GM20431 (cell line): Measurements from ENCODE around the gene PGC.

ENCODE experiments used
- in situ Hi-C: fragments of 300-500 bp; cut with MseI, MboI; formaldehyde crosslinking; loops from one replicate; pipeline ENCODE4 v1.15.0; 2020; ENCODE audit warnings: low sequenced_read_pairs; ENCODE audit not compliant: unreplicated experiment

Gene PGC

DNA sequence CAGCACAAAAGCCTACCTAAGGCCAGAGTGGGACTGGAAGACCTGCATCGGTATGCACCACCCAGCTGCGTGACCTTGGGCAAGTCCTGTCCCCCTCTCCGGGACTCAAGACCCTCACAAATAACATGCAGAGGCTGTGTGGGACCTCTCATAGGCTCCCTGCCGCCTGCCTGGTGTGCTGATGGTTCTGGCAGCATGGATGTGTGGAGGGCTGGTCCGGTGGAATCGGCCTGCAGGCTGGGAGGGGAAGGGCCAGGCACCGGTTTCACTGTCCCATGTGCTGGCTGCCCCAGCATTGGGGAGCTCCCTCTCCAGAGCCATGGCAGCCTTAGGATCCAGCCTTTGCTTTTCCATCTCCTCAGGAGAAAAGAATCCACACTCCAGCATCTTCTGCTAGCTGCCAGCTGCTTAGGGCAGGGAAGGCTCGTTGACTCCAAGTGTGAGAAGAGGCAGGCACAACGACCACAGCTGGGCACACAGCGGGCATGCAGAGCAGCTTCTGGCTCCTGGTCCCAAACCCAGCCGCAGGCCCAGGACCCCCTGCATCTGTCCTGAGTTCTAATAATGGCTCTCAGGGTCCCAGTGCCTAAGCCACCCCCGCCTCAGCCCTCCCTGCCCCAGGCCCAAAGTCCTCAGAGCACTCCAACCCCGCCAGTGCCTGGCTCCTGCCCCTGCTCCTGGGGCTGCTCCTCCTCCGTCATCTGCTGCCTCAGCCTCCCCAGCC is 44.3 kb downstream of the PGC start:
- in situ Hi-C loops = no loop called here

DNA sequence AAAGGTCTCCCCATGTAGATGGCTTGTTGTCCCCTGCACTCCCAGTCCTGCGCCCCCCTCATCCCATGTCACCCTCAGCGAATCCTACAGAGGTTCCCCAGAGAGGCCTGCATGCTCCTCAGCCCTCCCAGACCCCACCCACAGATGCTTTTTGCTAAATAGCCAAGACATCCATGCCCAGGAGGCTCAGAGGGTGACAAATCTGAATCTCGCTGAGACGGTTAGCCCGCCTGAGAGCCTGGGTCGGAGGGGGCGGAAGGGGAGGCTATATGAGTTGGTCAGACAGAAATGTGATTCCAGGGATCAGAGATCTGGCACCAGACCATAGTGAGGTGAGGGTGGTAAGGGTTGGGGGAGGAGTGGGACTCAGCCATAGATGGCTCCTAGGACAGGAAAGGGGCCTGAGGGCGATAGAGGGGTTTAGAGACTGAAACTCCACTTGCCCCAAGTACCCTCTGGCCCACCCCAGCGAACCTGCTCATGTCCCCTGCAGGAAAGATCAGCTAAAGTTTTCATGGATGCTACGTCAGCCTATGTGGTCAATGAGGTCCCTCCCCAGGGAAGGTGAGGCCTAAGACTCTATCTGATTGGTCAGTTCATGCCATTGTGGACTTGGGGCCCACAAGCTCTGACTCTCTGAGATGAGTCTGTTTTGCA is 45.0 kb downstream of the PGC start:
- in situ Hi-C loops = no loop called here

DNA sequence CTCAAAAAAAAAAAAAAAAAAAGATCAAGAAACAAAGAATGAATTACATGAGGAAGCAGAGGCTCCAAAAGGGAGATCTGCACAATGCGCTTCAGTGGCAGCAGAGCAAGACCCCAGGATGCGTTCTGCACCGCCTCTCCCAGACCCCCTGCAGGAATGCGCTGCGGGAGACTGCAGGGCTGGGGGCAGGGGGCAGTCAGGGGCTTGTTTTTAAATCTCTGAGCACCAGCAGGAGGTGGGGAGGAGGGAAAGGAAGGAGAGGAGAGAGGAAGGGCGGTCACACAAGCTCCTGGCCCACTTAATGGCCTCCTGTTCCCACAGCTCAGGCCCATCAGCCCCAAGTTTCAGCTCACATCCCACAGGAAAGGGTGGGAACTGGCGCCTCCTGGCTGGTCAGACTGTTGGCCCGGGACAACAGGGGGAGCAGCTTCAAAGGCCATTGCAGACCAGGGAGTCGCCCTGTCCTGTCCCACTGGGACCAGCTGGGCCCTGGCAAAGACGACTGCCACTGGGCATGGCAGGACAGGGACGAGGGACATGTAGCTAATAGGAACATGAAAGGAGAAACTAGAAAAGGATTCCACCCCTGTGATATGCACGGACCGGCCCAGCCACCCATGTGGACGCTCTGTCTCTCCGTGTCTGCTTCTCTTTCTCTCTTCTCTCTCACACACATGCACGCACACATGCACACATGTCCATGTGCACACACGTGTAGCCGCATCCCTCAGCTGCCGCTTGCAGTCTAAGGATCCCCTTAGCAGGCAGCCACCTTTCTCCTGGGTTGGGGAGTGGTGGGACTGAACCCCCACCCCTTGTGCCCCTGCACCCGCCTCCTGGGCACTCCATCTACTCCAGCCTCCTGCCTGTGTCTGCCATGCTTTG is 46.5 kb downstream of the PGC start:
- in situ Hi-C loops = no loop called here

DNA sequence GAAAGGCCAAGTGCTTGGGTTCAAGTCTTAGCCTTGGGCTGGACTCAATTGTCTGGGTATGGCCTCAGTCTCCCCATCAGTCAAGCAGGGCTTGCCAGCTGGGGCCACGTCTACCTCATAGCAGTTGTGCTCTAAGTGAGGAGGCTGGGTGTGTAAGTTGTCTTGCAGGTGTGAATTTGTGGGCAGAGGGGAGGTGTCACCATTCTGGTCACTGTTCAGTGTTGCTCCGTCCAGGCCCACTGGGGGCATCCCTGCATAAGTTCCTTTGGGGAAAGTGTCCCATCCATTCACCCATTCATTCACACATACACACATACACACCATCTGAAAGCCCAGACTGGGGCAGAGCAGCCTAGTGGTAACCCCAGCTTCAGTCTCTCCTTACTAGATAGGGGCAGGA is 48.1 kb downstream of the PGC start:
- in situ Hi-C loops = no loop called here

DNA sequence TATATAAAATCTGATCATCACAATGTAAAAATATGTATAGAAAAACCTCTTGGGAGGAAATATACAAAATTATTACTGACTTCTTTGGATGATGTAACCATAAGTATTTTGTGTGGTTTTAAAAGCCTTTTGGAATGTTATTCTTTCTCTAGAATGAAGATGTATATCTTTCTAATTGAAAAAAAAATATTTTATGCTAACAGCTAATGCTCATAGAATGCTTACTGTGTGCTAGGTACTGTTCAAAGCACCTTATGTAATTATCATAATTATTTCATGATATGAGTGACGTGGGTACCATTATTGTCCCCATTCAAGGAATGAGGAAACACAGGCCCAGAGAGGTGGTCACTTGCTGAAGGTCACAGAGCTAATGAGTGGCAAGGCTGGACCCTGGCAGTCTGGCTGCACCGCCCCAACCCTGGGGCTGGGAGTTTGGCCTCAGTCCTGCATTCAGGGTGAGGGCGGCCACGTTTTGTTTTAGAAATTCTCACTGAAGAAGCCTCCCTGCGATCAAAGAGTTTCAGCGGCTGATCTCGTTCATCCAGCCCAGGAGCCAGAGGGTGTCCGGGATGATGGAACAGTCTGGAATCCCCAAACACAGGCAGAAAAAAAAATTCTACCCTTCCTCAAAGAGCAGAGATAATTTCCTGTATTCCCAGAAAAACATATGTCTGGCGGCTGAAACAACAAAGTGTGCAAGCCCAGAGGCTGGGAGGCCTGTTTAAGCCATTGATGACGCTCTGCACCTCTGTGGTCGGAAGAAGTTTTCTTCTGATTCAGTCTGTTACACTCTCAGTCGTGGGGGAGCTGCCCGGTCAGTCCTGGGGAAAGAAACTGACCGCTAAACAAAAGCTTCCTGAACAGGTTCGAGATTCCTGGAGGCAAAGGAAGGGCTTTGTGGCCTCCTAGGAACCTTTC is 49.1 kb downstream of the PGC start:
- in situ Hi-C loops = no loop called here

DNA sequence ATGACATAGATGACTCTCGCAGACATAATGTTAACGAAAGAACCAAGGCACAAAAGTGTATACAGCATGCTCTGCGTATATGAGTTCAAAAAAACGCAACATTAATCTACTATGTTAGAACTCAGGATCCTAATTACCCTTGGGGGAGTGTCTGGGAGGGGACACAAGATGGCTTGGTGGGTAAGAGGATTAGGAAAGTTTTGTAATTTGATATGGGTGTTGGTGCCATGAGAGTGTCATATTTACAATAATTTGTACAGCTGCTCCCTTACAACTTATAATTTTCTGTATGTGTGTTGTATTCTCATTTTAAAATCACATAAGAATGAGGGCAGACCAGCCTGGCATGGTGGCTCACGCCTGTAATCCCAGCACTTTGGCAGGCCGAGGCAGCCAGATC is 50.4 kb downstream of the PGC start:
- in situ Hi-C loops = no loop called here

DNA sequence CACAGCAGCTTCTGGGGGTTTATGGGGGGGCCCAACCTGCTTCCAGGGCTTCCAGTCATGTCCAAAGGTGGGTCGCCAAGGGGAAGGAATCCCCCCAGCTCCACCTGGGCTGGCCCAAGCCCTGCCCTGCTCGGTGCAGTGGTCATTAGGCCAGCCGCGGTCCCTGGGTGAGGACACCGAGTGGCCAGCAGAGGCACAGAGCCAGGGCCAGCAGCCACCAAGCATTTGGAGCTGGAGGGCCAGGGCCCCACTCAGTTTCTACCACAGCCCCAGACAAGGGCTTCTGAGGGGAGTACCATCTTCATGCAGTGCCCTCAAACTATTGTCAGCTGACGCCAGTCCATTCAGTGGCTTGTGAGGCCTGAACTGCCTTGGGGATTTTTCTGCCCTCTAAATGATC is 51.4 kb downstream of the PGC start:
- in situ Hi-C loops = no loop called here

DNA sequence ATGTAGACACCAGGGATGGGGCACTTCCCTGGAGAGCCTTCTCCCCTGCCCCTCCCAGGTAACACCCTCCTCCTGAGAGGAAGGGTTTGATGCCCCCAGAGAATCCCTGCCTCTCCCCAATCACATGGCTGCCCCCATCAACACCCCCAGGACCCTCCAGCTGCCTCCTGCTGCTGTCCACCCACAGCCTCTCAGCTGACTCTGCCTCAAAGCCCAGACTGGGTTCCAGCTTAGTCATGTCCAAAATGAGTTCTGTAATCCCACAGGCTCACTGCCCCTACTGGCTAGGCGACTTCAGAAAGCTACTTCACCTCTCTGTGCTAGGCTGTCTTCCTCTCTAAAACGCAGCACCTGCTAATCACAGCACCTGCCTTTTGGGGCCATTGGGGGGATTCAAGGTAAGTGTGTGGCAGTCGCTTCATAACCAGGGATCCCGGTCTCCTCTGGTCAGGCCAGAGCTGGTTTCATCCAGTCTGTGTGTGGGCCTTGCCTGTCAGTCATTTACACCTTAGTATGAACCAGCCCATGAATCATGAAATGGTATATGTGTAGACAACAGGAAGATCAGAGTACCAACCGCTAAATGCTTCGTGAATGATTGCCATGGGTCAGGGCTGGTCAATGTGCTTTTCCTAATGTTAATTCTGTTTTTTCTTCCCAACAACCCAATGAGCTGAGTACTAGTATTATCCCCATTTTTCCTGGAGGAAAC is 52.2 kb downstream of the PGC start:
- in situ Hi-C loops = no loop called here

DNA sequence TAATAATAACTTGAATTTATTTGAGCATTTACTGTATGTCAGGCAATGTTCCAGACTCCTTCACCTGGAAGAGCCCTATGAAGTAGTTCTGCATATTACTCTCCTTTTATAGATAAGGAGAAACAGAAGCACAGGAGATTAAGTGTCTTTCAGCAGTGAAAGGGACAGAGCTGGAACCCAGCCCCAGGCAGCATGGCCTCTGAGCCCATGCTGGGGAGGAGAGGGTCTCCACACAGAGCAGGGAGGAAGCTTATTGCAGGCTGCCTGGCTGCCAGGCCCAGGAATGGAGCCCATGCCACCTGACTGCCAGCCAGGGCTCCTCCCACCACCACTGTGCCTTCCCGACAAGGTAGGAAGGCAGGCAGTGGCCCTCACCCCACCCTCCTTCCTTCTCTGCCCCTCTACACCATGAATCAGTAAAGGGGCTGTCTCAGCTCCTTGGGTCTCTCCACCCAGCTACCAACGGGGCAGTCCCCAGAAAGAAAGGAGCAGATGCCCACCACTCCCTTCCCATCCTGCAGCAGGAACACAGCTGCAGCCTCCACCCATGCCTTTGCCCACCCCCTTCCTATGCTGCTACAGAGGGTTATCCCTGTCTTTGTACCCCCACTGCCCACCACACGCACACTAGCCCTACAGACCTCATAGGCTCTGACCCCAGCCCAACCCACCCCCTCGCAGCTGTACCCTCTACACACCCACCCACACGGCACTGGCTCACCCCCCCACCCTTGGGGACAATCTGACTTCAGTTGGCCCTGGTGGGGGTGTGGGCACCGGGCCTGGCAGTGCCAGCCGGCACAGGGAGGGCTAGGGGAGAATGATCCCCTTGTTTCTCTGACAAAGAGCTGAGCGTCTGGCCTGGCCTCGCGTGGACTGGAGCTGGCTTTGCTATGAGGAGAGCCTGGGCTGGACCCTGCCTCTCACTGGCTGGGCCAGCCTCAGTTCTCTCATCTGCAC is 53.6 kb downstream of the PGC start:
- in situ Hi-C loops = no loop called here

DNA sequence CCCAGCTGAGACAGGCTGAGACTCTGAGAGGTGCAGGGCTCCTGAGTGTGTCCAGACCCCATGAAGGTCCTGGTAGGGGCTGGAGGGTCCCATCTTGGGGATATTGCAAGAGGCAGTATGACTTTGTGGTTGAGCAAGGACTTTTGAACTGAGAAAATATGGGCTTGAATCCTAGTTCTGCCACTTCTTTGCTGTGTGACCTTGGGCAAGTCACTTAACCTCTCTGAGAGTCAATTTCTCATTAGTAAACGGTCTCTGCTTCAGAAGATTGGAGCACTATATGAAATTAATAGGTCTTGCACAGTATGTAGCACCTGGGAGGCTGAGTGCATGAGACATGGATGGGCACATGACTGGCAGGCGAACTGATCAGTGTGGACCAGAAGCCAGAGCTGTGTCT is 54.5 kb downstream of the PGC start:
- in situ Hi-C loops = no loop called here

DNA sequence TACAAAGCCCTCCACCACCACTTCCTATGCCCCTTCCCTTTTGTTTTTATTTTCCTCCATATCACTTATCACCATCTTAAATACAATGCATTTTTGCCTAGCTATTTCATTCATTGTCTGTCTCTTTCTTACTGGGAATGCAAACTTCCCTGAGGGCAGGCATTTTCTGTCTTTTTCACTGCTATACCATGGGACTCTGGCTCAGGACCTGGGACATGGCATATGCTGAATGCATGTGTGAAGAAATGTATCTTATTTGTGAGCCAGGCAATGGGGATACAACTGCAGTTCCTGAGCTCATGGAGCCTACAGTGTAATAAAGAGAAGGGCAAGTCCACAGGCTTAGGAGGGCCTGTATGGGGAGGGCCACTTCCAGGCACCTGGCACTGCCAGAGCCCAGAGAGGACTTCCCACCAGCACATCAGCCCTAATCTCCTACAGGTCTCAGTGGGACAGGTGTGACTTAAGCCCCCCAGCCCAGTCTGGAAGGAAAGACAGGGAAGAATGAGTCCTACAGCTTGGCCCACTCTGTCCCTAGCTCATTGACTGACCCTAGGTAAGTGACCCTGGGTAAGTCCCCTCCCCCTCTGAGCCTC is 55.0 kb downstream of the PGC start:
- in situ Hi-C loops = no loop called here

DNA sequence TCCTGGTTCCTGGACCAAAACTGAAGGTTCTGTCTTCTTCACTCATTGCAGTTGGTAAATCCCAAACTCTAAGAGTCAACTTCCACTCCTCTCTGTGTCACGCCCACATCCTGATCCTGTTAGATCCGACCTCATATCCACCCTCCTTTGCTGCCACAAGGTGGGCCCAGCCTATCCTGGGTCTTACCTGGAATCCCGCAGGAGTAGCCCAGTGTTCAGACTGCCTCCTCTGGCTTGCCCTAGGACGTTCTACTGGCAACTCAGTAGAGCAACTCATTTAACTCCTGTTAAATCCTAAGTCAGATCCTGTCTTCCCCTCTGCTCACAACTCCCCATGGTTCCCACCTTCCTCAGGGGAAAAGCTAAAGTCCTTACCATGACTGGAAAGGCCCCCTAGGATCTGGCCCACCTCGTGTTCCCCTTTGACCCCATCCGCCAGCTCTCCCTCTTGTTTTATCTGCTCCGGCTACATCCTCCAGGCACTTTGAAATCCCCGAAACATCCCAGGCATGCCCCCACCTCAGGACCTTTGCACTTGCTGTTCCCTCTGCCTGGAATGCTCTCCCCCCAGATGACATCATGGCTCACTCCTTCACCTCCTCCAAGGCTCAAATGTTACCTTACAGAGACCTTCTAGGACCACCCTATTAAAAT is 55.6 kb downstream of the PGC start:
- in situ Hi-C loops = no loop called here

DNA sequence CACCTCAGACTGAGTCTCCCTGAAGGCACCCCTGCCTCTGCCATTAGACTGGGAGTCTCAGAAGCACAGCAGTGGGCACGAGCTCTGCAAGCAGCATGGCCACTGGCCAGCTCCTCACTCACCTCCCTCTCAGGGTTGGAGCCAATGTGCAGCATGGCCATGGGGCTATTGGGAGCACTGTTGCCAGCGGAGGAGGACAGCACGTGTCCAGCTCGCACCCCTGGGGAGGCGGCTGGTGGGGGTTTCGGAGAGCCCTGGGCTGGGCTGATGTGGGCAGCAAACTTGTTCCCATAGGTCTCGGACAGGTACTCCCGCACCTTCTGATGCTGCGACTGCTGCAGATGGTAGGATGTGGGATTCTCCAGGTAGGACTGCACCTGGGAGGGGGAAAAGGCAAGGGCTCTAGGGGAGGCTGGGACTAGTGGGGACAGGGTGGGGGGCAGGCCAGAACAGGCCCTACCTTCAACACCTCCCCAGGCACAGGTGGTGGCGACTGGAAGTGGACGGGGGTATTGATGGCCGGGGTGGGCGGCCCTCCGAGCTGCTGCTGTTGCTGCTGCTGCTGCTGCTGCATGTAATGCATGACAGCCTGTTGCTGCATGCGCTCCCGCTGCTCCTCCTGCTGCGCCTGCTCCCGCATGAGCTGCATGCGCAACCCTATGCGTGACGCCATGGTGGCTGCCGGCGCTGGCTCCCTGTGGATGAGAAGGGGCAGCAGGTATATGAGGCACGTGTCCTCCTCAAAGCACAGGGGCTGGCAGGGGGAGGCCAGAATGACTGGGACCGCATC is 56.5 kb downstream of the PGC start:
- in situ Hi-C loops = no loop called here

DNA sequence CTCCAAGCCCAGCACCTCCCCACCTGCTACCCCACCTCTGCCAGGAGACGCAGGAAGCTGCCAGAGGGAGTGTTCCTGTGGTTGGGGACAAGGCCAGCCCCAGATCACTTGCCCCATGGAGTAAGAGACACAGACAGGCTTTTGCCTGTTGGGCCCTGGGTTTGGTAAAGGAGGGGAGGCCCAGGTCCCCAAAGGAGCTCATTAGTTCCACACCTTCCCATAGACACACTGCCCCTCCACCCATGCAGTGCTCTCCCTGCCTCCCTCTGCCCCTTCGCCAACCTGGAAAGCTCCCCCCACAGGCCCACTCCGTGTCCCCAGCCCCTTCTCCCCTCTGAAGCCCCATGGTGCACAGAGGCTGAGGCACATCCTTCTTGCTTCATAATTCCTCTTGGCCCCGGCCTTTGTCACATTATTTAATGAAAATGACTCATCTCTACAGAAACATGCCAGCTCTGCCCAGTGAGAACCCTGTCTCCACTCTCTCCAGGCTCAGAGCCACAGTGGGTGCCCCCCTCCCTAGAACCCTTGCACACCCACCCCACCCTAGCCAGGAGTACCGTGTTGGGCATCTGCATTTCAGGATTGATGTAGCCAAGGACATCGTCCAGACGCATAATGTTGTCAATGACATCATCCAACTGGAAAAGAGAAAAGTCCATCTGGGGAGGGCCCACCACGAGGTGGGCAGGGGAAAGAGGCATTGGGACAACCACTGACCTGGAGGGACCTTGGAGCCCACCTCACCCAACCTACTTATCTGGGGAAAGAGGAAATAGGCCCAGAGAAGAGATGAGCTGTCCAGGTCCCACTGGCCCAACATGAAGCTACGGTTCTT is 57.8 kb downstream of the PGC start:
- in situ Hi-C loops = no loop called here

DNA sequence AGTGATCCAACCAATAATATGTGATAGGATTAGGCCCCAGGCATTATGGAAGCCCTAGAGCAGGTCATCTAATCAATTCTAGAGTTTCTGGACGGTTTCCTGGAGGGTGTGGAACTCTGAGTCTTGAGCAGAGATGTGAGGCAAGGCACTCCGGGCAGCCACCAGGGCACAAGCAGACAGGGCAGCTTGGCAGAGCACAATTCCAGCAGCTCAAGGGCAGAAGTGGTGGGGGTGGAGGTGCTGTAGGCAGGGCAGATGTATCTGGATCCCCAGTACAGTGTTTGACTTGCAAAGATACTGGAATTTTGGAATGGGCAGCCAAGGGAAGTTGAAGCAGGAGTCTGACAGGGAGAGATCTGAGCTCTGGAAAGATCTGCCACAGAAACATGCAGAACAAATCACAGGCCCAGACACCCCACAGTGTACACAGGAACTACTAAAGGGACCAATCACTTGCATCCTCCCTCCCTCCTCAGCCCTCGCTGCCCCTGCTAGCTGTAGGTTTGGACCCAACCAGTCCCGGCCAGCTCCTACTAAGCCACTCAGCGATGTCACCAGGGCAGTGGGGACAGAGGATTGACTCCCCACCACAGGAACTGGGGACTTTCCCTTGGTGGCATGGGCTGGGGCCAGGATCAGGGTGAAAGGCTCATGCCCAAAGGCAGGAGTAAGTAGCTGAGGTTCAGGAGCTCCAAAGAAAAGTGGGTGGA is 58.8 kb downstream of the PGC start:
- in situ Hi-C loops = no loop called here
